SK-N-SH (cell line): ENCODE data around the gene CCDC40. TPM values are rescaled to one million over a fixed set of nuclear protein-coding genes. Genes with fewer than 3 reads are reported as not detected.

Experiments used
- EZH2phosphoT487 ChIP-seq: fragments of 200-600 bp; sonication (generic); IDR thresholded peaks from 2 replicates; pipeline ENCODE4 v1.6.1; 2017; ENCODE audit warnings: low read depth, mixed run types, mild to moderate bottlenecking, antibody characterized with exemption, moderate library complexity, borderline replicate concordance
- FOSL2 ChIP-seq: IDR thresholded peaks from 2 replicates; pipeline ENCODE4 v1.4.0; 2012; ENCODE audit warnings: low read depth, mild to moderate bottlenecking, moderate library complexity, borderline replicate concordance
- FOXM1 ChIP-seq: IDR thresholded peaks from 2 replicates; pipeline ENCODE4 v1.4.0; 2012; ENCODE audit warnings: low read depth, mild to moderate bottlenecking
- GABPA ChIP-seq: IDR thresholded peaks from 2 replicates; pipeline ENCODE4 v1.4.0; 2012; ENCODE audit warnings: low read depth, mild to moderate bottlenecking
- JUND ChIP-seq: IDR thresholded peaks from 2 replicates; pipeline ENCODE4 v1.4.0; 2012
- MEF2A ChIP-seq: IDR thresholded peaks from 2 replicates; pipeline ENCODE4 v1.4.0; 2012; ENCODE audit warnings: low read depth, borderline replicate concordance
- NRF1 ChIP-seq: IDR thresholded peaks from 2 replicates; pipeline ENCODE4 v1.6.1; 2012; ENCODE audit warnings: low read depth, mild to moderate bottlenecking, low read length
- RCOR1 ChIP-seq: fragments of 150-350 bp; IDR thresholded peaks from 2 replicates; pipeline ENCODE4 v1.6.1; 2017; ENCODE audit warnings: antibody characterized with exemption, low read length
- REST ChIP-seq: IDR thresholded peaks from 2 replicates; pipeline ENCODE4 v1.6.1; 2012; ENCODE audit warnings: mild to moderate bottlenecking, low read depth, low read length, moderate library complexity
- RFX5 ChIP-seq: IDR thresholded peaks from 2 replicates; pipeline ENCODE4 v1.6.1; 2012; ENCODE audit warnings: mild to moderate bottlenecking, improper control_type of control experiment, low read length
- TEAD4 ChIP-seq: IDR thresholded peaks from 2 replicates; pipeline ENCODE4 v1.4.0; 2012; ENCODE audit warnings: mild to moderate bottlenecking, borderline replicate concordance; ENCODE audit not compliant: insufficient read depth
- USF1 ChIP-seq: IDR thresholded peaks from 2 replicates; pipeline ENCODE4 v1.4.0; 2012; ENCODE audit warnings: low read depth, borderline replicate concordance
- ZBTB33 ChIP-seq: IDR thresholded peaks from 2 replicates; pipeline ENCODE4 v1.4.0; 2012; ENCODE audit warnings: low read depth, borderline replicate concordance
- polyA plus RNA-seq, 3 experiments: library from polyadenylated mRNA; depleted of rRNA; stranded (reverse); fragments of >200 nt; gene quantifications; 2 replicates each; pipeline ENCODE4 v1.2.3, GENCODE V29; 2012

CCDC40 gene
- polyA plus RNA-seq, 1 of the 3 experiments (the other 2 are of a cell fraction): 17.3 TPM

DNA sequence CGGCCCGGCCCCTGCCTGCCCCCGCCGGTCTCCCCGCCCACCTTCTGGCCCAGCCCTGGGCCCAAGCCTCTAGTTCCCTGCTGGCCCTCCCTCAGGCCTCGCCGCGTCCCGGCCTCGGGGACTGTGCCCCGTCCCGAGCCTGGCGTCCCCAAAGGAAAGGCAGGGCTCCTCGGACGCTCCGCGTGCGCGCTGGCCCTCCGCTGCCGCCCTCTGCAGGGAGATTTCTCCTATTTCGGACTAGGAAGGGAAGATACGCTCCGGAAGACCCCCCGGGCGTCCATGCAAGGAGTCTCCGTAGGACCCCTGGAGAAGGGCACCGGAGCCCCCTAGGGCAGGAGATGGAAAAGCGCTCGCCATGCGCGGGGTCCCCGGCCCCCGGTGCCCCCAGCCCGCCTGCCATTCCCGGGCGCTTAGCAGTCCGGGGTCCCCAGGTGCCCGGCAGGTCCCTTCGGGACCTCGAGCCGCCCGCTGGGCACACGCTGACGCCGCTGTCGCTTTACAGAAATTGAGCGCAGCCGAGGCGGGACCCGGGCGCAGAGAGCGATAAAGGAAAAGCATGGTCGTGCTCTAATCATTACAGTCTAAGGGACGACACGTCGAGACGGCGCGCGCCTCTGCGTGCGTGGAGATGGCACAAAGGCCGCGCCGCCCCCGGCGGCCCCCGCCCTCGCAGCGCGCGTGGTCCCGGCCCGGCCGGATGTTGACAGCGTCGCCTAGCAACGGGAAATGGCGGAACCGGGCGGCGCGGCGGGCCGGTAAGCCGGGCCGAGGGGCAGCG, at the start of gene CCDC40 (continued):
- TF ChIP-seq ZBTB33 (peak; percentile 16; the same call in 1 of the 2 replicates), EZH2phosphoT487 (no peak), GABPA (peak; percentile 70), TEAD4 (no peak), RFX5 (no peak), FOSL2 (no peak), MEF2A (no peak), RCOR1 (peak; percentile 54), REST (peak; percentile 57; the same call in 1 of the 2 replicates), FOXM1 (peak; percentile 39; the same call in 1 of the 2 replicates), NRF1 (0 out of 2 replicates have a peak, but pooled peaks have one; percentile 12), JUND (no peak), USF1 (peak; percentile 28; the same call in 1 of the 2 replicates)
